Measurements from ENCODE around the gene ITGA6.

Gene ITGA6

DNA sequence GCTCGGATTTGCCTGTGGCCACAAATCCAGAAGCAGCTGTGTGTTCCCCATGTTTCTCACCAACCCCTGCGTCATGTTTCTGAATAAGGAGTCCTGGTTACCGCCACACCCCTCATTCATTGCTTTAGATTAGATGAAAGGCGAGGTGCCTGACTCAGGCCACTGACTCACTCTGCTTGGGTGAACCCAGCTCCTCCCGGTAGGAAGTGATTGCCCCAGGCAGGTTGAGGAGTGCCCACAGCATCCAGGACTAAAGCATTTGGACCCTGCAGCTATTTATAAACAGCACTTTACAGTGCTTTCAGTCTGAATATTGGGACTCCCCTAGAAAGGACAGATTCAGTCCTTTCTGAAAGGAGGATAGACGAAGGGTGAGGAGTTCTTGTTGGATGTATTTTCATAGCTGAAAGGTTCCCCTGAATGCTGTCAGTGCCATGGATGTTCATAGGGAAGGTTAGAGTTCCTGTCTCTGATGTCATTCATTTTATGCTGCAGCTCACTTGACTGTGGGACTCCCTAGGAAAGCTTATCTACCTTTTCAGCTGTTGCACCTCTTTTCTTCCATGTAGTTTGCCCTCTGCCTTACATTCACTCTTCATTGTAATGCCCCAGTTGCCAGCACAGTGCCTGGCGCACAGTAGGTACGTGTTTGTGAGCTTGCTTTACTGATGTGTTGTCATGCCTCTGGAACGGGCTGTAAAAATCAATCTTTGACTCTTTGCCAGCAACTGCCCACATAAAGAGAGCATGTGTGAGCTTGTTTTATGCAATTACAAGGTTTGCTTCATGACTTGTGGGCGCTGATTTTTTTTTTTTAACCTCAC, 14.9 kb downstream of the ITGA6 start:
- Histone ChIP-seq H3K9ac (ENCODE audit: low read depth, low read length) (no peak overlapping the region; the same call in 1 of the 2 replicates), H3K4me1 (ENCODE audit: insufficient read depth, low read length) (peaks cover 35% of the 10 kb centered on the region), H3K9me3 (ENCODE audit: control insufficient read depth, insufficient read depth, low read length) (no peaks in the 10 kb centered on the region)

DNA sequence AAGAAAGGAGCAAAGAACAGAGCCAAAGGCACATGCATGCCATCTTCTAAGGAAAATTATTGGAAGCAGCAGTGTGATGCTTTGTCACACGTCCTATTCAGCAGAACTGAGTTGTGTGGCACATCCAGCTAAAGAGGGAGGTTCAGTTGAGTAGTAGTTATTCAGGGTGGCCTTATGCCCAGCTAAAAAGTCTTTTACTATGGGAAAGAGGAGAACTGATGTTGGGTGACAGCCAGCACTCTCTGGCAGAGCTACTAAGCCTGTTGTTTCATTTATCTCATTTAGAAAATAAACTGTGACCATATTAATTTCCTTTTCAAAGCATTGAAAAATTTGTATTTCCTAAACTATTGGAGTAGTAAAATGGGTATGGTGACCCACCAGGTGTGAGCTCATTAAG, 18.5 kb downstream of the ITGA6 start:
- peaks cover 37% of the 10 kb centered on the region for H3K4me1 ChIP-seq (ENCODE audit: insufficient read depth, low read length)
- no peaks in the 10 kb centered on the region for H3K36me3 ChIP-seq (ENCODE audit: insufficient read depth, low read length)
- no peaks in the 10 kb centered on the region for H3K9me3 ChIP-seq (ENCODE audit: control insufficient read depth, insufficient read depth, low read length)
- H3K9ac ChIP-seq (ENCODE audit: low read depth, low read length): no peak overlapping the region

More for the DNA sequence above, 14.9 kb downstream of the ITGA6 start:
- no peaks in the 10 kb centered on the region for H3K36me3 ChIP-seq (ENCODE audit: insufficient read depth, low read length)

DNA sequence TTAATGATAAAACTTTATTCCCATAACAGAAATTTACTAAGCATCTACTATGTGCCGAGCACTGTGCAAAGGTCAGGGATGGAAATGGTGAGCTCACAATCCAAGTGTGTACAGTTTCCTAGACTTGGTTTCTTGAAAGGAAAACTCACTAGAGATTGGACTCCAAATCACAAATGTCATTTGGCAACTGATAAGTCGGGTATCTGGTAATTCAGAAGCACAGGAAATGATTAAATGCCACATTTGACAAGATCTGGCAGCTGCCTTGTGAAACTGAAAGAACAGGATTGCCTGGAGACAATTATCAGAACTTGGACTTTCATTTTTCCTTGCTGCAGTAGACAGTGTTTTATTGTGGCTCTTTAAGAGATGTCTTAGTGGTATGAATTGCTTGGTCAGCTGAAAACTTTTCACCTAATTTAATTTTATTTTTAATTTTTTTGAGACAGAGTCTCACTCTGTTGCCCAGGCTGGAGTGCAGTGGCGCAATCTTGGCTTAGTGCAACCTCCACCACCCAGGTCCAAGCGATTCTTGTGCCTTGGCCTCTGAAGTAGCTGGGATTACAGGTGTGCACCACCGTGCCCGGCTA, 19.2 kb downstream of the ITGA6 start:
- Histone ChIP-seq H3K4me1 (ENCODE audit: insufficient read depth, low read length) (peaks cover 32% of the 10 kb centered on the region), H3K9me3 (ENCODE audit: control insufficient read depth, insufficient read depth, low read length) (no peaks in the 10 kb centered on the region), H3K36me3 (ENCODE audit: insufficient read depth, low read length) (no peaks in the 10 kb centered on the region), H3K9ac (ENCODE audit: low read depth, low read length) (no peak overlapping the region)

DNA sequence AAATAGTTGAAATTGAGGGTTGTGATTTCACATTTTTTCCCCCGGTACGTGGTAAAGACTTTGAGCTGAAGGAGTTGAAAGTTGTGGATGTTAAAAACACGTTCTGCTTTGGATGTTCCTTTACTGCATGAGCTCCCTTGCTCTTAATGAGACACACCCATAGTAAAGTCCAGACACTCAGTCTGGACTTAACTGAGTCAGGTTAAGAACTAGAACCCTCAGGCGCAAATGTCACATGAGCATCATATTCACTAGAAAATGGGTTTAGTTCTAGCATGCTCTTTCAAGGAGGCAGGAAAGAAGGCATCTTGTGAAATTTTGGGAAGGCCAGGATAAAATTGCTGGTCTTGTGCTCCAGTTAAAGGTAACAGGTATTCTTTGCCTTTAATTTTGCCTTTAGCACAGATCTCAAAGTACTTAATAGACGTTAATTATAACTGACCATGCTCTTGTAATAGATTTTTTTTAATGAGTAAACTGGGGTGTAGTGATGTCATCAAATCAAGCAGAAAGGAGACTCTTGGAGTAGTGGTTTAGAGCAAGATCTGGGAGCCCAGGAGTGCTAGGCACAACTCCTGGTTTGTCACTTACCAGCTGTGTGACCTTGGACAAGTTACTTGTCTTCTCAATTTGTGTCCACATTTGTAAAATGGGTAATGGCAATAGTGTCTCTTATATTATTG, 20.6 kb downstream of the ITGA6 start:
- H3K4me1 ChIP-seq (ENCODE audit: insufficient read depth, low read length): peaks cover 29% of the 10 kb centered on the region
- H3K9me3 ChIP-seq (ENCODE audit: control insufficient read depth, insufficient read depth, low read length): no peaks in the 10 kb centered on the region
- H3K36me3 ChIP-seq (ENCODE audit: insufficient read depth, low read length): no peaks in the 10 kb centered on the region
- H3K9ac ChIP-seq (ENCODE audit: low read depth, low read length): no peak overlapping the region

DNA sequence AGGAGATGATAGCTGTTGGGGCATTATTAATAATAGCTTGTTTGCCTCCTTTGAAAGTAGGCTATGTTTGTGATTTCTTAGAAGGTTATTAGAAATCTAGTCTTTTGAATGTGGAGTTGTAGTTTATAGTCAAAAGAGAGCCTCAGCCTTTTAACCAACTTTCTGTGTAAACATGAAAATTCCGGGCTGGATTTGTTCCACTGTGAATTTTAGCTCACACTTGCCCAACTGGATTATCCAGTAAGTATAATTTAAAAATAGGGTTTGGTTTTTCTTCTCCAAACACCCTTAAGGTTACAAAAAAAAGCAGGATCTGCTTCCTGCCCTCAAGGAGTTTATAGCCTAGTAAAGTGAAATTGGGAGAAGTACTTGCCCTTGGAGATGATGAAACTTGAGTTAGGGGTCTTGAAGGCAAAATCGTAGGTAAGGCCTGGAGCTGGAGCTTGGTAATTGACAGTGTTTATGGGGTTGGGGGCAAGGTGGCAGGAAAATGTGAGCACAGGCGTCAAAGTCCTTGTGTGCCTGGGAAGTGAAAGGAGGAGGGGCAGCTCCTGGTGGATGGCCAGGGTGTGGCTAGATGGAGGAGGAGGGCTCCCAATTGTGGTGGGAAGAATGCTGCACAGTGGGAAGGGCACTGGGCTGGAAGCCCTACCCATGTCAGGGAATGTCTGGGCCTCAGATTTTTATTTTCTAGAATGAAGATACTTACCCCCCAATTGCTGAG, 21.3 kb downstream of the ITGA6 start:
- Histone ChIP-seq H3K9me3 (ENCODE audit: control insufficient read depth, insufficient read depth, low read length) (no peaks in the 10 kb centered on the region), H3K4me1 (ENCODE audit: insufficient read depth, low read length) (peaks cover 35% of the 10 kb centered on the region), H3K9ac (ENCODE audit: low read depth, low read length) (no peak overlapping the region), H3K36me3 (ENCODE audit: insufficient read depth, low read length) (no peaks in the 10 kb centered on the region)

DNA sequence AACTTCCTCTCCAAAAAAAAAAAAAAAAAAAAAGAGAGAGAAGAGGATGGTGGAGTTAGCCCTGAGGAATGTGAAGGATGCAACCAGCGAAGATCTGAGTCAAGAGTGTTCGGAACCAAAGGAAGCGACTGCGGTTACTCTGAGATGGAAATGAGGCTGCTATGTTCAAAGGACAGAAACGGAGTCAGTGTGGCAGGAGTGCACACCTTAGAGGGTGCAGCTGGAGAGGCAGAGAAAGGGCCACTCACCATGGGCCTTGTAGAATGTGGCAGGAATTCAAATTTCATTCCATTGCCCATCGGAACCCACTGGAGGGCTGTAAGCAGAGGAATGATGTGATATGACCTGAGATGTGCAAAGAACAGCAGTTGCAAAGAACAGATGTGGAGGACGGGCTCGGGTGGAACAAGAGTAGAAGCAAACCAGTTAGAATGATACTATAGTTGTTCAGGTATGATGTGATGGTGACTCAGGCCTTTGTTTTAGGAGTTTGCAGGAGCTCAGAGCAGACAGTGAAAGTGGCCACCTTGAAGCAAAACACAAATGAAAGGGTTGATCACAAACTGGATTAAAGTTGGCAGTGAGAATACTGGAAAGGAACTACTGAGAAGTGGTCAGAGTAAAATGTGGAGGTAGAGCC, 22.6 kb downstream of the ITGA6 start:
- Histone ChIP-seq H3K36me3 (ENCODE audit: insufficient read depth, low read length) (no peaks in the 10 kb centered on the region), H3K9ac (ENCODE audit: low read depth, low read length) (no peak overlapping the region), H3K4me1 (ENCODE audit: insufficient read depth, low read length) (peaks cover 47% of the 10 kb centered on the region), H3K9me3 (ENCODE audit: control insufficient read depth, insufficient read depth, low read length) (no peaks in the 10 kb centered on the region)

DNA sequence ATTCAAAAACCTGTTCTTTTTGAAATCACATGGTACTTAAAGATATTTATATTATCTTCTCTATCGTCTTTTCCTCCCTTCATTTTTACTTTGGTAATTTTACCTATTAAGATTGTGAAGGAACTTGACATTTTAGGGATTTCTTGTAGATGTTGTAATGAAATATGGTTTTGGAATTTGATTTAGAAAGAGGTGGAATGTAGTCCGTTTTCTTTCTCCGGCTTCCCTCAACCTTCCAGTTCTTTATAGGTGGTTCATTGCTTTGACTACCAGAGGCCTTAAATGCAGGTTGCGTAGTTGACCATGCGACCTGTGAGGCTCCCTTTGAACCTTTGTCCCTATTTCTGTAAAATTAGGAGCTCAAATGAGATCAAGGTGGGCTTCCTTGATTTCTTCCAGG, 24.5 kb downstream of the ITGA6 start:
- Histone ChIP-seq H3K36me3 (ENCODE audit: insufficient read depth, low read length) (no peaks in the 10 kb centered on the region), H3K4me1 (ENCODE audit: insufficient read depth, low read length) (peaks cover 61% of the 10 kb centered on the region), H3K9ac (ENCODE audit: low read depth, low read length) (no peak overlapping the region), H3K9me3 (ENCODE audit: control insufficient read depth, insufficient read depth, low read length) (no peaks in the 10 kb centered on the region)

DNA sequence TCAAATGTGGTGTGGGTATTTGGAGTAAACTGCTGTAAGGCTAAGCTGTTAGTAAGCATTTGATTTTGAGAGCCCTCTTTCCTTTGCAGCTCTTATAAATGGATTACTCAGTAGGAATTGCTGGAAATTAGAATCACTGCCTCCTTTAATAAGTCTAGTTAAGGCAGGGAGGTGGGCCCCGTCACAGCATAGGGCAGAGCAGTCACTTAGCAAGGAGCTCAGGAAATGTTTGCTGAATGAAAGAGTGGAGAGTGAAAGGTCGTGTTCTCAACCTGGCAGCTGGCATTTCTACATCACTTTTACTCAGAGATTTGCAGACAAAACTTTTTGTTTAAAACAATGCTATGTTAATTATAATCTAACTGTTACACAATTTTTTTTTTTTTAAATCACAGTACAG, 25.5 kb downstream of the ITGA6 start:
- H3K36me3 ChIP-seq (ENCODE audit: insufficient read depth, low read length): no peaks in the 10 kb centered on the region
- H3K4me1 ChIP-seq (ENCODE audit: insufficient read depth, low read length): peaks cover 58% of the 10 kb centered on the region
- H3K9me3 ChIP-seq (ENCODE audit: control insufficient read depth, insufficient read depth, low read length): no peaks in the 10 kb centered on the region
- no peak overlapping the region for H3K9ac ChIP-seq (ENCODE audit: low read depth, low read length)

DNA sequence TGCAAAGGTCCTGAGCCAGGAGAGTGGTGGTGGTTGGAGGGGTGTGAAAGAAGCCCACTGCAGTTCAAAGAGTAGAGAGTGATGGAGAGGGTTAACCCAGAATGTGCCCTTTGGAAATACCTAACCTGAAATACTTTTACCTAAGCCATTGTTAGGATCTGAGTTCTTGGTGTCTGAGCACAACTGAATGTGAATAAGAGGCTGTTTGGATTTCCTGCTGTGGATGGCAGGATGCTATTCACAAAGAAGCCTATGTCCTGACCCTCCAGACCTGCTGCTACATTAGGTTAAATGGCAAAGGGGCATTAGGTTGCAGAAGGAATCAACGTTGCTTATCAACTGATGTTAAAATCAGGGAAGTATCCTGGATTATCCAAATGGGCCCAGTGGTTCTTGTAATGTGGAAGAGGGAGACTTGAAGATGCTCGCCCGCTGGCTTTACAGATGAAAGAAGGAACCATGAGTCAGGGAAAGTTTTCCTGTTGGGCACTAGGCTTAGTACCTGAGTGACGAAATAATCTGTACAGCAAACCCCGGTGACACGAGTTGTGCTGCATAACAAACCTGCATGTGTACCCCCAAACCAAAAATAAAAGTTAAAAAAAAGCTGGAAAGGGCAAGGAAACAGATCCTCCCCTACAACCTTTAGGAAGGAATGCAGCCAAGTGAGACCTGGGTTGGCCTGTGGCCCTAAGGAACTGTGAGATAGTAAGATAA, 27.2 kb downstream of the ITGA6 start:
- H3K36me3 ChIP-seq (ENCODE audit: insufficient read depth, low read length): no peaks in the 10 kb centered on the region
- peaks cover 48% of the 10 kb centered on the region for H3K4me1 ChIP-seq (ENCODE audit: insufficient read depth, low read length)
- H3K9ac ChIP-seq (ENCODE audit: low read depth, low read length): no peak overlapping the region
- H3K9me3 ChIP-seq (ENCODE audit: control insufficient read depth, insufficient read depth, low read length): no peaks in the 10 kb centered on the region

DNA sequence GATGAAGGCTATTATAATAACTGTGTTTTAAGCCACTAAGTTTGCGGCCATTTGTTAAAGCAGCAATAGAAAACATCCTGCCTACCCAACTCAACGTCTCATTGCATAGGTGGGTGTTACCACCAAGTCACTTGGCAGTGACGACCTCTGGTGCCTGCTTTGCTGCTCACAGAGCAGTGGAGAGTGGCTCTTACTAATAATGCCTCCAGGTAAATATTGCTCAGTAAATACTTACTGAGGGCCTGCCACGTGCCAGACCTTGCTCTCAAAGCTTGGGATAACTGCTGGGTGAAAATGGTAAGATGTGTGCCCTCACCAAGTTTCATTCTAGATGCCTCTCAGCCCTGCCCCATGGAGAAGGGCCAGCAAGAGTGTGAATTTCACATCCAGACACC, 27.7 kb downstream of the ITGA6 start:
- Histone ChIP-seq H3K9ac (ENCODE audit: low read depth, low read length) (no peak overlapping the region), H3K4me1 (ENCODE audit: insufficient read depth, low read length) (peaks cover 45% of the 10 kb centered on the region), H3K36me3 (ENCODE audit: insufficient read depth, low read length) (no peaks in the 10 kb centered on the region), H3K9me3 (ENCODE audit: control insufficient read depth, insufficient read depth, low read length) (no peaks in the 10 kb centered on the region)

DNA sequence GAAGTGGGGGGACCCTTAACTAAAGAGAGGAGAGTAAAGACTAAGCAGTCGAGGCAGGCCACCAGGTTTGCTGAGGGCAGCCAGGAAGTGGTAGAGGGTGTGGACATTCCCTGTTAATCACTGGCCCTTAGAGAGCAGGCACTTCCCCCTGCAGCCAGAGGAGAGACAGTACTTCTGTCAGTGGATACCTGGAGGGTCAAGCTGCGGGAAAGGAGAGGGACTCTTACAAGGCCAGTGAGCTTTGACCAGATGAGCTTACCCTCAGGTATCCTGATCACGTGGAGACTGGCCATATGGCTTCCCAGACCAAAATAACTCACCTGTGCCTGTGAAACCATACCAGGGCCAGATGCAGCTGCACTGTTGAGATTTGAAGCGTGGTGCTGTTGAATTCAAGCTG, 28.6 kb downstream of the ITGA6 start:
- peaks cover 43% of the 10 kb centered on the region for H3K4me1 ChIP-seq (ENCODE audit: insufficient read depth, low read length)
- H3K36me3 ChIP-seq (ENCODE audit: insufficient read depth, low read length): no peaks in the 10 kb centered on the region
- no peak overlapping the region for H3K9ac ChIP-seq (ENCODE audit: low read depth, low read length)
- H3K9me3 ChIP-seq (ENCODE audit: control insufficient read depth, insufficient read depth, low read length): no peaks in the 10 kb centered on the region

DNA sequence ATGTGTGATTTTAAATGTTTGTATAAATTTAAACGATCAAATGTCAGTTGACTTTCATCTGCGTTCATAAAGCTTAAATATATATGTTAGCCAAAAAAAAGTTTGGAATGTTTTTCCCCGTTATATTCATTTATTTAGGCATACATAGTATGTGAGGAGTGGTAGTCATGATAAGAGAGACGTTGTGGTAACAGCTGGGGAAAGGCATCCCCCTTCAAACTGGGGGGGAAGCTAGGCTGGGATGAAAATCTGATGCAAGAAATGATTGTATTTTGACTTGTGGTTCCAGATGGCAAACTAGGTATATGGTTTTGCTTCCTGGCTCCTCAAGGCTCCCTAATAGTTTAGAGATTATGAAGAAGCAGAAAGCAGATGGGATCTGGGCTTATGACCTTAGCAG, 30.1 kb downstream of the ITGA6 start:
- H3K4me1 ChIP-seq (ENCODE audit: insufficient read depth, low read length): peaks cover 51% of the 10 kb centered on the region
- H3K9ac ChIP-seq (ENCODE audit: low read depth, low read length): no peak overlapping the region
- H3K9me3 ChIP-seq (ENCODE audit: control insufficient read depth, insufficient read depth, low read length): no peaks in the 10 kb centered on the region
- H3K36me3 ChIP-seq (ENCODE audit: insufficient read depth, low read length): no peaks in the 10 kb centered on the region

DNA sequence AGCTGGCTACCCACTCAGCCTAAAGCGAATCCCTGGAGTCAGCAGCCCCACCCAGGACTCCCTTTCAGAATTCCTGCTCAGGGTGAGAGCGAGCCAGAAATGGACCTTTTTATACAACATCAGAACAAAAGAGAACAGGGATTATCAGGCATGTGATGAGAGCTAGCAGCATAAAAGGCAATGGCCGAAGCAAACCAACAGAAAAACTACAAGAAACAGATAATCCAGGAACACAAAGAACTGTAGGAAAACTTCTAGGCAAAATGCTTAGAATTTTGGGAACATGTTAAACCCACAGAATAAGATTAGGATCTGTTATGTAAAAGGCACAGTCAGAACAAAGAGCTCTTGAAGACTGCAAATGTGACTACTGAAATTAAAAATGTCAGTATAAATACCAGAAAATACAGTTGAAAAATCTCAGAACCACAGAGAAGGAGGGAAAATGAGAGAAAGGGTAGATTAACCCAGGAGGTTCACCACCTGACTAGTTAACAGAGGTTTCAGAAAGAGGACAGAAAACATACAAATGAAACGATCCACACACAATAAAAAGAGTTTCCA, 31.3 kb downstream of the ITGA6 start:
- peaks cover 48% of the 10 kb centered on the region for H3K4me1 ChIP-seq (ENCODE audit: insufficient read depth, low read length)
- H3K9me3 ChIP-seq (ENCODE audit: control insufficient read depth, insufficient read depth, low read length): no peaks in the 10 kb centered on the region

More for the DNA sequence above, 31.3 kb downstream of the ITGA6 start:
- H3K9ac ChIP-seq (ENCODE audit: low read depth, low read length): no peak overlapping the region
- no peaks in the 10 kb centered on the region for H3K36me3 ChIP-seq (ENCODE audit: insufficient read depth, low read length)

Data from ES-I3 (cell line).